Activated T-cell treated with anti-CD3 and anti-CD28 coated beads, Interleukin-2, amount 50 U/mL, for 24 hours (primary cell): ENCODE measurements around the gene ALK.

Experiments used
- DNase-seq: peaks from one replicate; pipeline ENCODE4 v3.0.0-alpha.2; 2020
- H3K27ac Mint-ChIP-seq: 2 replicates; pipeline ENCODE4 v1.8.0; 2020; ENCODE audit warnings: mild to moderate bottlenecking, mixed read lengths
- H3K27me3 Mint-ChIP-seq: 2 replicates; pipeline ENCODE4 v1.8.0; 2020; ENCODE audit warnings: mixed read lengths
- H3K36me3 Mint-ChIP-seq: 2 replicates; pipeline ENCODE4 v1.8.0; 2020; ENCODE audit warnings: low read depth, mixed read lengths
- H3K4me1 Mint-ChIP-seq: 2 replicates; pipeline ENCODE4 v1.8.0; 2020; ENCODE audit warnings: low read depth, mixed read lengths
- H3K4me3 Mint-ChIP-seq: 2 replicates; pipeline ENCODE4 v1.8.0; 2020; ENCODE audit warnings: mild to moderate bottlenecking, moderate library complexity, mixed read lengths
- H3K9me3 Mint-ChIP-seq: 2 replicates; pipeline ENCODE4 v1.8.0; 2020; ENCODE audit warnings: mixed read lengths

ALK gene

GRCh38 chr2:29227935-29228675 lies 693.3 kb downstream of the ALK start:
- DNase-seq: no peak

GRCh38 chr2:29226808-29227207 lies 694.6 kb downstream of the ALK start:
- no peak for DNase-seq
- H3K4me3 Mint-ChIP-seq: no peak overlapping the region
- no peaks in the 10 kb centered on the region for H3K36me3 Mint-ChIP-seq
- no peak overlapping the region for H3K27ac Mint-ChIP-seq
- no peaks in the 10 kb centered on the region for H3K9me3 Mint-ChIP-seq
- H3K27me3 Mint-ChIP-seq: peaks cover 35% of the 10 kb centered on the region
- H3K4me1 Mint-ChIP-seq: no peaks in the 10 kb centered on the region

More at GRCh38 chr2:29227935-29228675, 693.3 kb downstream of the ALK start:
- H3K36me3 Mint-ChIP-seq: no peaks in the 10 kb centered on the region
- H3K4me3 Mint-ChIP-seq: no peak overlapping the region
- no peaks in the 10 kb centered on the region for H3K4me1 Mint-ChIP-seq
- H3K9me3 Mint-ChIP-seq: no peaks in the 10 kb centered on the region
- no peak overlapping the region for H3K27ac Mint-ChIP-seq
- peaks cover 35% of the 10 kb centered on the region for H3K27me3 Mint-ChIP-seq

- H3K4me3 Mint-ChIP-seq: no peak overlapping the region
- H3K27me3 Mint-ChIP-seq: peaks cover 35% of the 10 kb centered on the region
- no peaks in the 10 kb centered on the region for H3K9me3 Mint-ChIP-seq
- no peaks in the 10 kb centered on the region for H3K4me1 Mint-ChIP-seq
- H3K27ac Mint-ChIP-seq: no peak overlapping the region
- H3K36me3 Mint-ChIP-seq: no peaks in the 10 kb centered on the region
- no peak for DNase-seq
Observed at GRCh38 chr2:29226375-29226774, 695.0 kb downstream of the ALK start.

GRCh38 chr2:29225814-29226213 lies 695.6 kb downstream of the ALK start:
- Mint-ChIP-seq H3K4me1 (no peaks in the 10 kb centered on the region), H3K36me3 (no peaks in the 10 kb centered on the region), H3K4me3 (no peak overlapping the region), H3K9me3 (no peaks in the 10 kb centered on the region), H3K27me3 (peaks cover 35% of the 10 kb centered on the region), H3K27ac (no peak overlapping the region)
- DNase-seq: no peak

GRCh38 chr2:29224693-29225551 lies 696.5 kb downstream of the ALK start:
- Mint-ChIP-seq H3K27ac (no peak overlapping the region), H3K4me3 (no peak overlapping the region)

GRCh38 chr2:29223851-29224692 lies 697.3 kb downstream of the ALK start:
- Mint-ChIP-seq H3K9me3 (no peaks in the 10 kb centered on the region), H3K4me1 (no peaks in the 10 kb centered on the region), H3K4me3 (no peak overlapping the region), H3K27me3 (peaks cover 31% of the 10 kb centered on the region), H3K27ac (no peak overlapping the region), H3K36me3 (no peaks in the 10 kb centered on the region)
- DNase-seq: no peak

More at GRCh38 chr2:29224693-29225551, 696.5 kb downstream of the ALK start:
- peaks cover 32% of the 10 kb centered on the region for H3K27me3 Mint-ChIP-seq
- H3K9me3 Mint-ChIP-seq: no peaks in the 10 kb centered on the region
- no peaks in the 10 kb centered on the region for H3K36me3 Mint-ChIP-seq
- DNase-seq: no peak
- no peaks in the 10 kb centered on the region for H3K4me1 Mint-ChIP-seq

- Mint-ChIP-seq H3K9me3 (no peaks in the 10 kb centered on the region), H3K4me3 (no peak overlapping the region), H3K36me3 (no peaks in the 10 kb centered on the region), H3K27ac (no peak overlapping the region), H3K4me1 (no peaks in the 10 kb centered on the region), H3K27me3 (peaks cover 26% of the 10 kb centered on the region)
- no peak for DNase-seq
Observed at GRCh38 chr2:29223257-29223656, 698.1 kb downstream of the ALK start.

GRCh38 chr2:29222381-29223179 lies 698.8 kb downstream of the ALK start:
- DNase-seq: no peak
- peaks cover 19% of the 10 kb centered on the region for H3K27me3 Mint-ChIP-seq
- no peak overlapping the region for H3K4me3 Mint-ChIP-seq
- no peaks in the 10 kb centered on the region for H3K4me1 Mint-ChIP-seq
- no peak overlapping the region for H3K27ac Mint-ChIP-seq
- H3K36me3 Mint-ChIP-seq: no peaks in the 10 kb centered on the region
- H3K9me3 Mint-ChIP-seq: no peaks in the 10 kb centered on the region

- no peak for DNase-seq
- H3K27me3 Mint-ChIP-seq: peaks cover 8% of the 10 kb centered on the region
- no peak overlapping the region for H3K4me3 Mint-ChIP-seq
Observed at GRCh38 chr2:29220506-29221270, 700.7 kb downstream of the ALK start.

GRCh38 chr2:29219374-29219773 lies 702.0 kb downstream of the ALK start:
- Mint-ChIP-seq H3K4me3 (no peak overlapping the region), H3K27me3 (peaks cover 1% of the 10 kb centered on the region), H3K27ac (no peak overlapping the region), H3K9me3 (no peaks in the 10 kb centered on the region), H3K4me1 (no peaks in the 10 kb centered on the region), H3K36me3 (no peaks in the 10 kb centered on the region)
- no peak for DNase-seq

More at GRCh38 chr2:29220506-29221270, 700.7 kb downstream of the ALK start:
- Mint-ChIP-seq H3K4me1 (no peaks in the 10 kb centered on the region), H3K9me3 (no peaks in the 10 kb centered on the region), H3K27ac (no peak overlapping the region), H3K36me3 (no peaks in the 10 kb centered on the region)

- Mint-ChIP-seq H3K36me3 (no peaks in the 10 kb centered on the region), H3K4me3 (no peak overlapping the region), H3K4me1 (peaks cover 1% of the 10 kb centered on the region), H3K27me3 (no peaks in the 10 kb centered on the region), H3K9me3 (no peaks in the 10 kb centered on the region), H3K27ac (no peak overlapping the region)
- DNase-seq: no peak
Observed at GRCh38 chr2:29218550-29219125, 702.7 kb downstream of the ALK start.

GRCh38 chr2:29218071-29218470 lies 703.3 kb downstream of the ALK start:
- Mint-ChIP-seq H3K4me3 (no peak overlapping the region), H3K9me3 (no peaks in the 10 kb centered on the region), H3K36me3 (no peaks in the 10 kb centered on the region), H3K4me1 (peaks cover 1% of the 10 kb centered on the region), H3K27me3 (no peaks in the 10 kb centered on the region), H3K27ac (no peak overlapping the region)
- DNase-seq: no peak

- Mint-ChIP-seq H3K27me3 (no peaks in the 10 kb centered on the region), H3K27ac (no peak overlapping the region), H3K4me3 (no peak overlapping the region), H3K9me3 (no peaks in the 10 kb centered on the region), H3K4me1 (peaks cover 1% of the 10 kb centered on the region), H3K36me3 (no peaks in the 10 kb centered on the region)
- DNase-seq: no peak
Observed at GRCh38 chr2:29216609-29216909, 704.8 kb downstream of the ALK start.
